SK-N-SH (cell line): ENCODE measurements around the gene FGGY. TPM values are rescaled to one million over a fixed set of nuclear protein-coding genes. Genes with fewer than 3 reads are reported as not detected.

Source experiments
- CTCF ChIA-PET: fragments of 300-600, 350-600 bp; formaldehyde crosslinking; extraction: SDS; loops from one replicate; lab custom pipeline; 2021; lab: Yijun Ruan, JAX
- POLR2A ChIA-PET: fragments of 350-600 bp; sonication (Branson Sonifier 250); formaldehyde crosslinking; extraction: SDS; loops from one replicate; lab custom pipeline; 2020; ENCODE audit warnings: antibody characterized with exemption, inconsistent platforms; lab: Yijun Ruan, JAX
- DNase-seq: peaks from one replicate; pipeline ENCODE4 v3.0.0; 2012
- H2AFZ ChIP-seq: fragments of 200-600 bp; sonication (generic); 2 replicates; pipeline ENCODE4 v1.8.1; 2016; ENCODE audit warnings: antibody characterized with exemption, mild to moderate bottlenecking, low read depth
- H3F3A ChIP-seq: fragments of 200-600 bp; sonication (generic); replicated peaks from 2 replicates; pipeline ENCODE3; 2016; ENCODE audit warnings: antibody characterized with exemption, mild to moderate bottlenecking; ENCODE audit not compliant: insufficient read depth
- H3K27ac ChIP-seq, 2 experiments: fragments of 200-500 bp in 1 of 2; fragments of 200-600 bp in 1 of 2; sonication (Bioruptor generic) in 1 of 2; sonication (generic), shearing (Covaris generic) in 1 of 2; 2 replicates each; pipeline versions ENCODE4 v1.5.1 to v1.6.1; 2014 to 2016; ENCODE audit warnings: low read depth in 2 of 2, inconsistent platforms in 1 of 2, low read length in 1 of 2, mild to moderate bottlenecking in 1 of 2, mixed read lengths in 1 of 2
- H3K27me3 ChIP-seq: fragments of 200-600 bp; sonication (generic), shearing (Covaris generic); 2 replicates; pipeline ENCODE4 v1.6.1; 2016; ENCODE audit warnings: mixed run types; ENCODE audit not compliant: insufficient read depth
- H3K36me3 ChIP-seq, 2 experiments: fragments of 200-500 bp in 1 of 2; fragments of 200-600 bp in 1 of 2; sonication (Bioruptor generic) in 1 of 2; sonication (generic) in 1 of 2; replicated peaks in 1 of 2; 2 replicates each; pipeline versions ENCODE3 to v1.5.1; 2014 to 2016; ENCODE audit warnings: low read length in 1 of 2, mild to moderate bottlenecking in 1 of 2; ENCODE audit not compliant: insufficient read depth in 2 of 2, control insufficient read depth in 1 of 2
- H3K4me1 ChIP-seq, 2 experiments: fragments of 200-500 bp in 1 of 2; fragments of 200-600 bp in 1 of 2; sonication (Bioruptor generic) in 1 of 2; sonication (generic), shearing (Covaris generic) in 1 of 2; 2 replicates each; pipeline versions ENCODE4 v1.5.1 to v1.6.1; 2014 to 2016; ENCODE audit warnings: low read depth in 1 of 2, low read length in 1 of 2, mixed run types in 1 of 2; ENCODE audit not compliant: insufficient read depth in 2 of 2, control insufficient read depth in 1 of 2
- H3K4me2 ChIP-seq: fragments of 200-600 bp; sonication (generic), shearing (Covaris generic); 2 replicates; pipeline ENCODE4 v1.6.1; 2017; ENCODE audit warnings: mixed run types
- H3K4me3 ChIP-seq, 2 experiments: fragments of 200-500 bp in 1 of 2; fragments of 200-600 bp in 1 of 2; sonication (Bioruptor generic) in 1 of 2; sonication (generic), shearing (Covaris generic) in 1 of 2; 2 replicates each; pipeline versions ENCODE4 v1.5.1 to v1.8.1; 2014 to 2016; ENCODE audit warnings: low read depth in 2 of 2, inconsistent platforms in 1 of 2, low read length in 1 of 2, mild to moderate bottlenecking in 1 of 2, mixed read lengths in 1 of 2, moderate library complexity in 1 of 2
- H3K79me2 ChIP-seq: fragments of 200-600 bp; sonication (generic); 2 replicates; pipeline ENCODE4 v1.8.1; 2017; ENCODE audit warnings: mild to moderate bottlenecking; ENCODE audit not compliant: insufficient read depth
- H3K9ac ChIP-seq: fragments of 200-600 bp; sonication (generic); 2 replicates; pipeline ENCODE4 v1.6.1; 2017; ENCODE audit warnings: mixed run types
- H3K9me2 ChIP-seq: fragments of 200-600 bp; sonication (generic); 2 replicates; pipeline ENCODE4 v1.6.1; 2017; ENCODE audit warnings: mixed run types
- H3K9me3 ChIP-seq: fragments of 200-600 bp; sonication (generic); 2 replicates; pipeline ENCODE4 v1.6.1; 2017; ENCODE audit warnings: mixed run types, mild to moderate bottlenecking, moderate library complexity
- H4K20me1 ChIP-seq: fragments of 200-600 bp; sonication (generic); 2 replicates; pipeline ENCODE4 v1.6.1; 2017; ENCODE audit warnings: mild to moderate bottlenecking, mixed run types; ENCODE audit not compliant: insufficient read depth
- CHD2 ChIP-seq: fragments of 150-350 bp; IDR thresholded peaks from 2 replicates; pipeline ENCODE4 v1.6.1; 2018; ENCODE audit warnings: low read length; ENCODE audit not compliant: partially characterized antibody
- CTCF ChIP-seq: fragments of 200-600 bp; sonication (generic); IDR thresholded peaks from 2 replicates; pipeline ENCODE4 v1.6.1; 2017; ENCODE audit warnings: antibody characterized with exemption, mild to moderate bottlenecking, moderate library complexity
- EZH2phosphoT487 ChIP-seq: fragments of 200-600 bp; sonication (generic); IDR thresholded peaks from 2 replicates; pipeline ENCODE4 v1.6.1; 2017; ENCODE audit warnings: low read depth, mixed run types, mild to moderate bottlenecking, antibody characterized with exemption, moderate library complexity, borderline replicate concordance
- FOSL2 ChIP-seq: IDR thresholded peaks from 2 replicates; pipeline ENCODE4 v1.4.0; 2012; ENCODE audit warnings: low read depth, mild to moderate bottlenecking, moderate library complexity, borderline replicate concordance
- FOXJ3 ChIP-seq: sonication (generic); formaldehyde crosslinking; IDR thresholded peaks from 2 replicates; pipeline ENCODE4 v1.5.1; 2020; ENCODE audit warnings: mild to moderate bottlenecking, missing genetic modification reagents
- FOXM1 ChIP-seq: IDR thresholded peaks from 2 replicates; pipeline ENCODE4 v1.4.0; 2012; ENCODE audit warnings: low read depth, mild to moderate bottlenecking
- GABPA ChIP-seq: IDR thresholded peaks from 2 replicates; pipeline ENCODE4 v1.4.0; 2012; ENCODE audit warnings: low read depth, mild to moderate bottlenecking
- MXI1 ChIP-seq: IDR thresholded peaks from 2 replicates; pipeline ENCODE4 v1.6.1; 2012; ENCODE audit warnings: mild to moderate bottlenecking, low read depth, low read length, improper control_type of control experiment
- NRF1 ChIP-seq: IDR thresholded peaks from 2 replicates; pipeline ENCODE4 v1.6.1; 2012; ENCODE audit warnings: low read depth, mild to moderate bottlenecking, low read length
- POLR2AphosphoS5 ChIP-seq: IDR thresholded peaks from 2 replicates; pipeline ENCODE4 v1.6.1; 2012; ENCODE audit warnings: low read depth, low read length
- RAD21 ChIP-seq: IDR thresholded peaks from 2 replicates; pipeline ENCODE4 v1.6.1; 2012; ENCODE audit warnings: mild to moderate bottlenecking, low read length
- RFX5 ChIP-seq: IDR thresholded peaks from 2 replicates; pipeline ENCODE4 v1.6.1; 2012; ENCODE audit warnings: mild to moderate bottlenecking, improper control_type of control experiment, low read length
- RXRA ChIP-seq: IDR thresholded peaks from 2 replicates; pipeline ENCODE4 v1.4.0; 2012; ENCODE audit warnings: low read depth, mild to moderate bottlenecking, borderline replicate concordance
- TAF1 ChIP-seq: IDR thresholded peaks from 2 replicates; pipeline ENCODE4 v1.6.1; 2012; ENCODE audit warnings: low read depth, mild to moderate bottlenecking, low read length, moderate library complexity, borderline replicate concordance
- TCF12 ChIP-seq: IDR thresholded peaks from 2 replicates; pipeline ENCODE4 v1.4.0; 2012
- TEAD4 ChIP-seq: IDR thresholded peaks from 2 replicates; pipeline ENCODE4 v1.4.0; 2012; ENCODE audit warnings: mild to moderate bottlenecking, borderline replicate concordance; ENCODE audit not compliant: insufficient read depth
- USF2 ChIP-seq: fragments of 150-350 bp; IDR thresholded peaks from 2 replicates; pipeline ENCODE4 v1.6.1; 2017; ENCODE audit warnings: antibody characterized with exemption, low read length, low read depth, borderline replicate concordance
- YY1 ChIP-seq: IDR thresholded peaks from 2 replicates; pipeline ENCODE4 v1.4.0; 2012; ENCODE audit warnings: low read depth, mild to moderate bottlenecking
- WGBS: methylation state at CpG from one replicate; pipeline ENCODE4 v1.1.6; 2017; ENCODE audit warnings: low lambda C conversion rate; 5-methylcytosine and 5-hydroxymethylcytosine counted together
- polyA plus RNA-seq, 3 experiments: library from polyadenylated mRNA; depleted of rRNA; stranded (reverse); fragments of >200 nt; gene quantifications; 2 replicates each; pipeline ENCODE4 v1.2.3, GENCODE V29; 2012
- TF ChIP-seq, protein P1 (sequence below): fragments of 150-350 bp; IDR thresholded peaks from 2 replicates; pipeline ENCODE4 v1.6.1; 2016; ENCODE audit warnings: mild to moderate bottlenecking, low read depth, low read length
- TF ChIP-seq, protein P2 (sequence below): IDR thresholded peaks from 2 replicates; pipeline ENCODE4 v1.4.0; 2012; ENCODE audit warnings: low read depth, borderline replicate concordance
- TF ChIP-seq, protein P3 (sequence below): IDR thresholded peaks from 2 replicates; pipeline ENCODE4 v1.6.1; 2012; ENCODE audit warnings: mild to moderate bottlenecking, low read depth, low read length, moderate library complexity

The FGGY gene
- polyA plus RNA-seq, 1 of the 3 experiments (the other 2 are of a cell fraction): 10.3 TPM

DNA sequence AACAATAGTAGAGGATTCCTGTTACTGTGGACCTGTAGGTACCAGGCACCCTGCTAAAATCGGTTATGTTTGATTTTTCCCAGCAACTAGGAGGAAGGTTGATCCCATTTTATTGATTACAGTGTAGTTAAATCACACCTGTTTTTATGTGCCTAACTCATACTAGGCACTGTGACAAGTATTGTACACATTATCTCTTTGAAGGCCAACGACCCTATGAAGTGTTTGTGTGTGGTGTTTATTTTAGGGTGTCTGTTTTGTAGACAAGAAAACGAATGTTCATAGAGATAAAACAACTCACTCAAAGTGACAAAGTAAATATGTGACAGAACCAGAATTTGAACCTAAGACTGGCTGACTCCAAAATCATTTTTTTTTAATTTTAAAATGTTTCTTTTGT lies 49.5 kb downstream of the FGGY start:
- H3K27ac ChIP-seq: no peak overlapping the region
- no peak overlapping the region for H3K4me3 ChIP-seq
- no peaks in the 10 kb centered on the region for H4K20me1 ChIP-seq
- no peaks in the 10 kb centered on the region; a peak in 1 of 4 replicates for H3K4me1 ChIP-seq
- ChIA-PET CTCF (no interaction called here), POLR2A (no interaction called here)
- H3K79me2 ChIP-seq: no peaks in the 10 kb centered on the region
- no peaks in the 10 kb centered on the region for H3K9me3 ChIP-seq
- TF ChIP-seq TEAD4: no peak
- TF ChIP-seq, protein P1, sequence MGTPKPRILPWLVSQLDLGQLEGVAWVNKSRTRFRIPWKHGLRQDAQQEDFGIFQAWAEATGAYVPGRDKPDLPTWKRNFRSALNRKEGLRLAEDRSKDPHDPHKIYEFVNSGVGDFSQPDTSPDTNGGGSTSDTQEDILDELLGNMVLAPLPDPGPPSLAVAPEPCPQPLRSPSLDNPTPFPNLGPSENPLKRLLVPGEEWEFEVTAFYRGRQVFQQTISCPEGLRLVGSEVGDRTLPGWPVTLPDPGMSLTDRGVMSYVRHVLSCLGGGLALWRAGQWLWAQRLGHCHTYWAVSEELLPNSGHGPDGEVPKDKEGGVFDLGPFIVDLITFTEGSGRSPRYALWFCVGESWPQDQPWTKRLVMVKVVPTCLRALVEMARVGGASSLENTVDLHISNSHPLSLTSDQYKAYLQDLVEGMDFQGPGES: no peak
- no peak for TF ChIP-seq POLR2AphosphoS5
- no peak for TF ChIP-seq NRF1
- TF ChIP-seq GABPA: no peak
- no peak for TF ChIP-seq EZH2phosphoT487
- no peak for TF ChIP-seq MXI1
- no peak for TF ChIP-seq TAF1
- no peak for TF ChIP-seq USF2
- no peak for TF ChIP-seq FOXJ3 (CRISPR knock-in tag)
- TF ChIP-seq RAD21: no peak
- TF ChIP-seq, protein P2, sequence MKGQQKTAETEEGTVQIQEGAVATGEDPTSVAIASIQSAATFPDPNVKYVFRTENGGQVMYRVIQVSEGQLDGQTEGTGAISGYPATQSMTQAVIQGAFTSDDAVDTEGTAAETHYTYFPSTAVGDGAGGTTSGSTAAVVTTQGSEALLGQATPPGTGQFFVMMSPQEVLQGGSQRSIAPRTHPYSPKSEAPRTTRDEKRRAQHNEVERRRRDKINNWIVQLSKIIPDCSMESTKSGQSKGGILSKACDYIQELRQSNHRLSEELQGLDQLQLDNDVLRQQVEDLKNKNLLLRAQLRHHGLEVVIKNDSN: no peak
- no peak for TF ChIP-seq YY1
- no peak for TF ChIP-seq RXRA
- TF ChIP-seq TCF12: no peak
- no peak for TF ChIP-seq FOSL2
- no peaks in the 10 kb centered on the region for H3F3A ChIP-seq
- no peak overlapping the region for H2AFZ ChIP-seq
- DNase-seq: no peak
- no peak overlapping the region for H3K4me2 ChIP-seq
- H3K36me3 ChIP-seq: peaks cover 0 to 2% of the 10 kb centered on the region in 2 experiments
- 76% methylated on average over 3 of the region's 3 CpGs for WGBS
- no peak overlapping the region for H3K9ac ChIP-seq
- H3K27me3 ChIP-seq: no peaks in the 10 kb centered on the region
- no peaks in the 10 kb centered on the region for H3K9me2 ChIP-seq

- H2AFZ ChIP-seq: no peak overlapping the region
- POLR2A ChIA-PET: no interaction called here
- no peaks in the 10 kb centered on the region for H3K9me3 ChIP-seq
- H3K4me2 ChIP-seq: no peak overlapping the region
- no peak for DNase-seq
- no peaks in the 10 kb centered on the region for H3F3A ChIP-seq
- no peaks in the 10 kb centered on the region for H3K9me2 ChIP-seq
- CTCF ChIA-PET: interaction anchor here (1.2 to 1.6 kb wide), 2 partner anchors 12 to 350 kb away, joined by 3 to 4 read pairs; no protein-coding TSS in a partner anchor
- H3K4me1 ChIP-seq: no peaks in the 10 kb centered on the region; a peak in 1 of 4 replicates
- H3K4me3 ChIP-seq: no peak overlapping the region
- H3K27me3 ChIP-seq: no peaks in the 10 kb centered on the region
- peaks cover 0 to 2% of the 10 kb centered on the region in 2 experiments for H3K36me3 ChIP-seq
- no peak overlapping the region for H3K9ac ChIP-seq
- no peaks in the 10 kb centered on the region for H3K79me2 ChIP-seq
- no peaks in the 10 kb centered on the region for H4K20me1 ChIP-seq
- no peak overlapping the region for H3K27ac ChIP-seq
- 94% methylated on average over 3 of the region's 3 CpGs for WGBS
- TF ChIP-seq, protein P3, sequence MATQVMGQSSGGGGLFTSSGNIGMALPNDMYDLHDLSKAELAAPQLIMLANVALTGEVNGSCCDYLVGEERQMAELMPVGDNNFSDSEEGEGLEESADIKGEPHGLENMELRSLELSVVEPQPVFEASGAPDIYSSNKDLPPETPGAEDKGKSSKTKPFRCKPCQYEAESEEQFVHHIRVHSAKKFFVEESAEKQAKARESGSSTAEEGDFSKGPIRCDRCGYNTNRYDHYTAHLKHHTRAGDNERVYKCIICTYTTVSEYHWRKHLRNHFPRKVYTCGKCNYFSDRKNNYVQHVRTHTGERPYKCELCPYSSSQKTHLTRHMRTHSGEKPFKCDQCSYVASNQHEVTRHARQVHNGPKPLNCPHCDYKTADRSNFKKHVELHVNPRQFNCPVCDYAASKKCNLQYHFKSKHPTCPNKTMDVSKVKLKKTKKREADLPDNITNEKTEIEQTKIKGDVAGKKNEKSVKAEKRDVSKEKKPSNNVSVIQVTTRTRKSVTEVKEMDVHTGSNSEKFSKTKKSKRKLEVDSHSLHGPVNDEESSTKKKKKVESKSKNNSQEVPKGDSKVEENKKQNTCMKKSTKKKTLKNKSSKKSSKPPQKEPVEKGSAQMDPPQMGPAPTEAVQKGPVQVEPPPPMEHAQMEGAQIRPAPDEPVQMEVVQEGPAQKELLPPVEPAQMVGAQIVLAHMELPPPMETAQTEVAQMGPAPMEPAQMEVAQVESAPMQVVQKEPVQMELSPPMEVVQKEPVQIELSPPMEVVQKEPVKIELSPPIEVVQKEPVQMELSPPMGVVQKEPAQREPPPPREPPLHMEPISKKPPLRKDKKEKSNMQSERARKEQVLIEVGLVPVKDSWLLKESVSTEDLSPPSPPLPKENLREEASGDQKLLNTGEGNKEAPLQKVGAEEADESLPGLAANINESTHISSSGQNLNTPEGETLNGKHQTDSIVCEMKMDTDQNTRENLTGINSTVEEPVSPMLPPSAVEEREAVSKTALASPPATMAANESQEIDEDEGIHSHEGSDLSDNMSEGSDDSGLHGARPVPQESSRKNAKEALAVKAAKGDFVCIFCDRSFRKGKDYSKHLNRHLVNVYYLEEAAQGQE: no peak
- TF ChIP-seq CTCF: no peak
- no peak for TF ChIP-seq FOXM1
- TF ChIP-seq YY1: no peak
- no peak for TF ChIP-seq NRF1
- TF ChIP-seq RFX5: no peak
- TF ChIP-seq POLR2AphosphoS5: no peak
- TF ChIP-seq CHD2: no peak
- TF ChIP-seq RAD21: no peak
These were observed 52.2 kb downstream of the FGGY start for GRCh38 chr1:59349101-59349500.
